KMS-11 (cell line): ENCODE data around the gene RBCK1.

ENCODE experiments used
- H2AFZ ChIP-seq: fragments of 200-600 bp; sonication (generic); 2 replicates; pipeline ENCODE4 v1.6.1; 2016; ENCODE audit warnings: antibody characterized with exemption, mixed run types, low read depth
- H3K27ac ChIP-seq: fragments of 200-600 bp; sonication (generic); 2 replicates; pipeline ENCODE4 v1.6.1; 2016; ENCODE audit warnings: mild to moderate bottlenecking, mixed run types
- H3K27me3 ChIP-seq: fragments of 200-600 bp; sonication (generic); 2 replicates; pipeline ENCODE4 v1.6.1; 2017; ENCODE audit warnings: mild to moderate bottlenecking, low read depth, mixed run types, moderate library complexity; ENCODE audit not compliant: insufficient read depth
- H3K36me3 ChIP-seq: fragments of 200-600 bp; sonication (generic); 2 replicates; pipeline ENCODE4 v1.6.1; 2017; ENCODE audit warnings: mild to moderate bottlenecking, mixed run types; ENCODE audit not compliant: insufficient read depth
- H3K4me1 ChIP-seq: fragments of 200-600 bp; sonication (generic); 2 replicates; pipeline ENCODE4 v1.6.1; 2016; ENCODE audit warnings: mild to moderate bottlenecking, low read depth, mixed run types; ENCODE audit not compliant: poor library complexity, severe bottlenecking
- H3K4me2 ChIP-seq: fragments of 200-600 bp; sonication (generic); 2 replicates; pipeline ENCODE4 v1.7.0; 2016; ENCODE audit warnings: mild to moderate bottlenecking, mixed run types
- H3K4me3 ChIP-seq: fragments of 200-600 bp; sonication (generic); IDR thresholded peaks from 2 replicates; pipeline ENCODE4 v1.6.1; 2017; ENCODE audit warnings: low read depth, low read length, mixed read lengths; ENCODE audit not compliant: insufficient read depth
- H3K79me2 ChIP-seq: fragments of 200-600 bp; sonication (generic); 2 replicates; pipeline ENCODE4 v1.6.1; 2016; ENCODE audit warnings: low read depth, mixed run types; ENCODE audit not compliant: insufficient read depth
- H3K9ac ChIP-seq: fragments of 200-600 bp; sonication (generic); 2 replicates; pipeline ENCODE4 v1.6.1; 2016; ENCODE audit warnings: mild to moderate bottlenecking, mixed run types
- H4K20me1 ChIP-seq: fragments of 200-600 bp; sonication (generic); 2 replicates; pipeline ENCODE4 v1.6.1; 2016; ENCODE audit warnings: mild to moderate bottlenecking, mixed run types; ENCODE audit not compliant: insufficient read depth
- TF ChIP-seq, protein P1 (sequence below): fragments of 200-600 bp; sonication (generic); conservative IDR thresholded peaks from 2 replicates; pipeline ENCODE4 v1.6.1; 2017; ENCODE audit warnings: low read depth, mild to moderate bottlenecking, antibody characterized with exemption, low read length, moderate library complexity, mixed read lengths

RBCK1 gene

DNA sequence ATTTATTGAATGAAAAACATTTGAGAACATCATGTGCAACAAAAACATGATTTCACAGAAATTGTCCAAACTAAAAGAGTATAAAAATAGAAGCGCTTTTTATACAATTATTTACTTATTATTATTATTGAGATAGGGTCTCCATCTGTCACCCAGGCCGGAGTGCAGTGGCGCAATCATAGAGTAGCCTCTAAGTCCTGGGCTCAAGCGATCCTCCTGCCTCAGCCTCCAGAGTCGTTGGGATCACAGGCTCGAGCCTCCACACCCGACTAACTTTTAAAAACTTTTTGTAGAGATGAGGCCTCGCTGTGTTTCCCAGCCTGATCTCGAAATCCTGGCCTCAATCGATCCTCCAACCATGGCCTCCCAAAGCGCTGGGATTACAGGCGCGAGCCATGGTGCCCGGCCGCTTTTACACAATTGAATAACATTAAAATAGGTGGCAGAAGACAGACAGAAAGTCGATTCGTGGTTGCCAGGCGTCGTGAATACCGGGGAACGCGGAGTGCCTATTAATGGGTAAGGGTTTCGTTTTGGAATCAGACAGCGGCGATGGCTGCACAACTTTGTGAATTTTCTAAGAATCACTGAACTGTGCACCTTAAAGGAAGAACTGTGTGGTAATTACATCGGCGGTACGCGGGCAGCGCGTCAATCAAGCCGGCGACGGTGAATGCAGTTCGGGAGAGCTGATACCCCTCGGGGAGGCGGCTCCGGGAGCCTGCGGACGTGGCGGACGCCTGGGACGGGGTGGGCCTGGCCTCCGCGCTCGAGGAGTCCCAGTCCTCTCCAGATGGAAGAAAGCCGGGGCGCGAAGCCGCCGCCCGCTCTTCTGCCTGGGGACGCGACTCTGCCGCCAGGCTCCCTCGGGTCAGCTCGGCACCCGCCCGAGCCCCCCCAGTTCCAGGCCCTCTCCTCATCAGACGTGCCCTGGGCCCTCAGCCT, 53.4 kb downstream of the RBCK1 start:
- Histone ChIP-seq H3K4me3 (no peak overlapping the region), H3K9ac (peak overlapping the region; percentile 61; the same call in 1 of the 2 replicates), H3K79me2 (peaks cover 52% of the 10 kb centered on the region), H3K27me3 (no peaks in the 10 kb centered on the region), H2AFZ (peak overlapping the region; percentile 83), H3K36me3 (no peaks in the 10 kb centered on the region), H3K4me1 (peaks cover 27% of the 10 kb centered on the region), H4K20me1 (peaks cover 7% of the 10 kb centered on the region), H3K4me2 (peak overlapping the region; percentile 92), H3K27ac (peak overlapping the region; percentile 60)
- TF ChIP-seq, protein P1, sequence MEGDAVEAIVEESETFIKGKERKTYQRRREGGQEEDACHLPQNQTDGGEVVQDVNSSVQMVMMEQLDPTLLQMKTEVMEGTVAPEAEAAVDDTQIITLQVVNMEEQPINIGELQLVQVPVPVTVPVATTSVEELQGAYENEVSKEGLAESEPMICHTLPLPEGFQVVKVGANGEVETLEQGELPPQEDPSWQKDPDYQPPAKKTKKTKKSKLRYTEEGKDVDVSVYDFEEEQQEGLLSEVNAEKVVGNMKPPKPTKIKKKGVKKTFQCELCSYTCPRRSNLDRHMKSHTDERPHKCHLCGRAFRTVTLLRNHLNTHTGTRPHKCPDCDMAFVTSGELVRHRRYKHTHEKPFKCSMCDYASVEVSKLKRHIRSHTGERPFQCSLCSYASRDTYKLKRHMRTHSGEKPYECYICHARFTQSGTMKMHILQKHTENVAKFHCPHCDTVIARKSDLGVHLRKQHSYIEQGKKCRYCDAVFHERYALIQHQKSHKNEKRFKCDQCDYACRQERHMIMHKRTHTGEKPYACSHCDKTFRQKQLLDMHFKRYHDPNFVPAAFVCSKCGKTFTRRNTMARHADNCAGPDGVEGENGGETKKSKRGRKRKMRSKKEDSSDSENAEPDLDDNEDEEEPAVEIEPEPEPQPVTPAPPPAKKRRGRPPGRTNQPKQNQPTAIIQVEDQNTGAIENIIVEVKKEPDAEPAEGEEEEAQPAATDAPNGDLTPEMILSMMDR = no peak

DNA sequence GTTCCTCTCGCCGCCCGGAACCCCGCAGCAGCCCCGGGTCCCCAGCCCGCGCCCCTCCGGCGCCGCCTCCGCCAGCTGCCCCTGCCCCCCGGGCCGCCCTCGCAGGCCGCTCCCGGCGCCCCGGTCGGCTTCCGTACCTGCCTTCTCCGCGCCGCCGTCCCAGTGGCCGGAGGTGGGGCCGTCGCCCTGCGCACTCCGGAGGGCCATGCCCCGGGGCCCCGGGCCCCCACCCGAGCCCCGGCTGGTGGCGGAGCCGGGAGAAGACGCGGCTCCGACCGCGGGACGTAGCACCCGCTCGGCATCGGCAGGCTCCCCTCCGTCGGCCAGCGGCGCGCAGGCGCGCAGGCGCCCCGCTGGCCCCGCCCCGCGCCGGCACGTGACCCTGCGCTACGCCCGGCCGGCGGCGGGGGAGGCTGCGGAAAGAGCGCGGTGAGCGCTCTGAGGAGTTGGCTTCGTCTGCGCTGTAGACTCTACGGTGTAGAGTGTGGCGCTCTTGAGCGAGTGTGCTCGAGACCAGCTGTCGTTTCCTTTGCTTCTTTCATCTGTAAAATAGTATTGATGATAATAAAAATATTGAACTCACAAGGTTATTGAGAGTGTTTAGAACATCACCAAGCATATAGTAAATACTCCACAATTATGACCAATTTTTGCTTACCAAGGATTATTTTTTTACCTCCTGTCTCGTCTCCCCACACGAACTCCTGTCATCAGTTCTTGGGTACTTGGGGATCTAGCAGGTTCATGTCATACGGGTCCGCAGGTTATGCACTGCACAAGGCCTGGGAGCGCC, 54.3 kb downstream of the RBCK1 start, which contains the start of gene TBC1D20:
TBC1D20 (minus strand) TSS at position 335 of the 793 bp plus-strand sequence; CDS start at position 207, 128 bp downstream.
- H3K4me2 ChIP-seq = peak within 1 kb of the TSS; percentile 94
- peak within 1 kb of the TSS; percentile 61; the same call in 1 of the 2 replicates for H3K9ac ChIP-seq
- H4K20me1 ChIP-seq = peaks cover 7% of the 10 kb centered on the region
- peaks cover 43% of the 10 kb centered on the region for H3K79me2 ChIP-seq
- H3K4me1 ChIP-seq = peaks cover 27% of the 10 kb centered on the region
- TF ChIP-seq, protein P1 = no peak
- H3K4me3 ChIP-seq = no peak within 1 kb of the TSS
- peak within 1 kb of the TSS; percentile 83 for H2AFZ ChIP-seq
- H3K36me3 ChIP-seq = no peaks in the 10 kb centered on the region
- H3K27ac ChIP-seq = peak within 1 kb of the TSS; percentile 60
- no peaks in the 10 kb centered on the region for H3K27me3 ChIP-seq

- TF ChIP-seq, protein P1 = no peak
- H3K4me2 ChIP-seq = no peak overlapping the region
- no peak overlapping the region for H3K9ac ChIP-seq
- H2AFZ ChIP-seq = no peak overlapping the region
- no peak overlapping the region for H3K27ac ChIP-seq
- H3K27me3 ChIP-seq = no peaks in the 10 kb centered on the region
- no peaks in the 10 kb centered on the region for H4K20me1 ChIP-seq
- H3K4me3 ChIP-seq = no peak overlapping the region
- H3K4me1 ChIP-seq = peaks cover 7% of the 10 kb centered on the region
- no peaks in the 10 kb centered on the region for H3K36me3 ChIP-seq
- H3K79me2 ChIP-seq = no peaks in the 10 kb centered on the region
Measured at GRCh38 chr20:467755-468154, 59.7 kb downstream of the RBCK1 start.

DNA sequence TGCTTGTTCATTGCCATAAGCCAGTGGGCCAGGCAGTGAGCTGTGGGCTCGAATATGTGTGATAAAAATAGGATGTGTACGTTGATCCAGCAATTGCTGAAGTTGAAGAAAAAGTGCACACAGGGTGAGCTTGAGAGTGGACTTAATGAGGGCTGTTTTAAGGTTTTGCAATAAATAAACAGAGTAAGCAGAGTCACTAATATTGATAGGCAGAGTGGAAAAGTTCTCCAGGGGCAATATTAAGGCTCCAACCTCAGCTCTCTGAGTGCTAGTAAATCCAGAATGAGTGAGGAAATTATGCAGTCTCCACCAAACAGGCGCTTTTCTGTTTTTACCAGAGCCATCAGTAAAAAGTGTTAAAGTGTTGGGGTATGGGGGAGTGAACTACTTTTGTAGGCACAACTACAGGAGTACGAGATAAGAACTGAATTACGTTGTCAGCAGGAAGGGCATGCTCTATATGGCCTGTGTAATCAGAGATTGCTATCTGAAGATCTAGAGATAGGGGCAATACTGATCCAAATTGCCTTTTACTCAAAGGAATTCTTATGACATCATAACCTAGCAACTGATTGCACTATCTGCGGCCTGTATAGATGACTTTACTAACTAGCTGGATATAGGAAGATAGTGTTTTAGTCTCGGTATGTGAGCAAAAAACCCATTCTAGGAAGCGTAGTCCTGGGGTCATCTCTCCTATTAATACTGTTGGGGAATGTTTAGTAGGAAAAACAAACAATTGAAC, 61.8 kb downstream of the RBCK1 start:
- TF ChIP-seq, protein P1 = no peak
- Histone ChIP-seq H3K4me2 (no peak overlapping the region), H3K27me3 (no peaks in the 10 kb centered on the region), H3K27ac (no peak overlapping the region), H3K4me3 (no peak overlapping the region), H2AFZ (no peak overlapping the region), H3K9ac (no peak overlapping the region), H4K20me1 (no peaks in the 10 kb centered on the region), H3K79me2 (no peaks in the 10 kb centered on the region), H3K4me1 (no peaks in the 10 kb centered on the region), H3K36me3 (no peaks in the 10 kb centered on the region)
